DMS 273 (cell line): ENCODE data around the gene ZNF345.

Experiments used
- DNase-seq: peaks from one replicate; lab custom pipeline; 2025; ENCODE audit not compliant: unreplicated experiment; lab: John Stamatoyannopoulos, UW

Gene ZNF345

DNA sequence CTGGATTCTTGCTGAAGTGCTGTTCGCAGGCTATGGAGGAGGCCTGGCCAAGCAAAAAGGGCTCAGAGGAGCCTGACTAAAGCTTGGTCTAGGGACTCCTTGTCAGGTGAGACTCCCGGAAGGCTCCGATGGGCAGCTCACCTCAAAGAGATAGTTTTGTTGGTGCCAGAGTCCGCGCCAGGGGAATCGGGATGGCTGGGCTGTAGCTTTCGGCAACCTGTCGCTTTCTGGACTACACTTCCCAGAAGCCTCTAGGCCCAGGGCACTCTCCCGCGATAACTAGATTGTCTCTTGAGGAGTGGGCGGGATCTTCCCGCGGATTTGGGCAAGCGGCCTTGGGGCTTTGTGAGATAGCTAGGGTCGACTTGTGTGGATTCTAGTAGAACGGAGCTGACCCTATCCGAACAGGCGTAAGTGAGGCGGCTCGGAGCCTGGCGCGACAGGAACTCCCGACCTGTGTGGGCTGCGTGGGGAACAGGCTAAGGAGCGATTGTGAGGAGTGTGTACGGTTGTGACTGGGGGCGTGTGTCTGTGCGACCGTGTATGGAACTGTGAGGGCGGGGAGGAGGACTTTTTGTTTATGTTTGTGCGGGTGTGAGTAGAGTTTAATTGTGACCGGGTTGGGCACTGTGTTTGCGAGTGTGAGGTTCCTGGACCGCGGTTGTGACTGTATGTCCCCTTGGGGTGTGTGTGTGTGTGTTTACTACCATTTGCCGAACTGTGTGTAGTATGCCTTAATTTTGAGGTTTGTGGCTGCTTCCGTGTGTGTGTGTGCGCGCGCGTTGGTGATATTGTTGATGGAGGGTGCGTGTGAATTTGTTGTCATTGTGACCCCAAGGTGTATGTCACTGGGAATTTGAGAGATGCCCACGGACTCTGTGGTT is at the start of gene ZNF345:
Gene ZNF345, plus strand, starts transcription at position 318 of the 884 bp plus-strand sequence. CDS start 25,955 bp downstream, outside the sequence.
- DNase-seq, result peak; percentile 98

DNA sequence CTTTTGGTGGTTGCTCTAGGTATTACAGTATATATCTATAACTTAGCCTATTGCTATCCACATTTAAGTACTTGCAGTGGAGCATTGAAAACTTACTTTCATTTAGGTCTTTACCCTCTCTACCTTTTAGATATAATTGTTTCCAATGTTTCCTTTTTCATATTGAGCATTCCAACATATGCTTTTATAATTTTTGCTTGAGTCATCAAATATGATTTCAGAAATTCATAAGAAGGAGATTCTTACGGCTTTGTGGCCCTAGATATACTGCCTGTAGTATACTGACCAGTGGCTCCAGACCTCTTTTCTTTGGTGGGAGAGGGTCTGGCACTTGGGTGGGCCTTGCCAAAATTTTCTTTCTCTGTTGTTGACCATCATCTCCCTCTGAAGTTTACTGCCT is 45.3 kb upstream of the ZNF345 start:
- DNase-seq, result no peak

DNA sequence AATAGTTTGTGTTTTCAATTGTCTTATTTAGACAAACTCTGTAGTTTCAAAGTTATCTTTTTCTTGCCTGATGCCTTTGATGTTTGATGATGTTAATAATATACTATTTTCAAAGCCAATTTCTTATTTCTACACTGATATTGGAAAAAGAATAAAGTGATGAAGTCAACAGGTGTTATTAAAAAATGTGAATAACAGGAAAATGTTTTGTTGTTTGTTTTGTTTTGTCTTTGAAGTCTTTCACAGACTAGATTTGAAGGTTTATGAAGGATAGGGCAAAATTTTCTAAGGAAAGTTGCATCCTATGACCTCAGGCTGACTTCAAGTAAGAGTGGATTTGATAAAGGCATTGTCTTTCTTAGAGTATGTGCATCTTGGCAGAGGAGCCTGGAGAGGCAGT is 43.6 kb upstream of the ZNF345 start:
- DNase-seq, result no peak

DNA sequence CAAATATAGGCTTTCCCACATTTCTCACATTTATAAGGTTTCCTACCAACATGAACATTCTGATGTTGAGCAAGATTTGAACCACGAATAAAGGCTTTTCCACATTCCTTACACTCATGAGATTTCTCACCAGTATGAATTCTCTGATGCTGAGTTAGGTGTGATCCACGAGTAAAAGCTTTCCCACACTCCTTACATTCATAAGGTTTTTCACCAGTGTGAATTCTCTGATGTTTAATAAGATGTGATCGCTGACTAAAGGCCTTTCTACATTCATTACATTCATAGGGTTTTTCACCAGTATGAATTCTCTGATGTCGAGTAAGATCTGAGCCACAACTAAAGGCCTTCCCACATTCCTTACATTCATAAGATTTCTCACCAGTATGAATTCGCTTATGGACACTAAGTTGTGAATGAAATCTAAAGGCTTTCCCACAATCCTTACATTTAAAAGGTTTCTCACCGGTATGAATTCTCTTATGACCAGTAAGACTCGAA is 31.5 kb upstream of the ZNF345 start:
- DNase-seq, result peak; percentile 13

DNA sequence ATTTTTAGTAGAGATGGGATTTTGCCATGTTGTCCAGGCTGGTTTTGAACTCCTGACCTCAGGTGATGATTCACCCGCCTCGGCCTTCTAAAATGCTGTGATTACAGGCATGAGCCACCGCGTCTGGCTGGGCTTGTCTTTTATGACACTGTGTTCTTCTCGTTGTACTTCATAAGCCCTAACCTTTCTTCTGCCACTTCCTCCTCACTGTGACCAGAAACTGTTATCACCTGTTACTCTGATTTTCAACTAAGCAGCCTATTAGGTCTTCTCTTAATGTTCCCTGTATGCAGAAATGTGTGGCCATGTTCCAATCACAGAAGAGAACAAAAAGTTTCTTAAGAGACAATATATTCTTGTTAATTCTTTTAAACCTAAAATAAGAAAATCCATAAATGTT is 28.9 kb upstream of the ZNF345 start:
- DNase-seq, result no peak

DNA sequence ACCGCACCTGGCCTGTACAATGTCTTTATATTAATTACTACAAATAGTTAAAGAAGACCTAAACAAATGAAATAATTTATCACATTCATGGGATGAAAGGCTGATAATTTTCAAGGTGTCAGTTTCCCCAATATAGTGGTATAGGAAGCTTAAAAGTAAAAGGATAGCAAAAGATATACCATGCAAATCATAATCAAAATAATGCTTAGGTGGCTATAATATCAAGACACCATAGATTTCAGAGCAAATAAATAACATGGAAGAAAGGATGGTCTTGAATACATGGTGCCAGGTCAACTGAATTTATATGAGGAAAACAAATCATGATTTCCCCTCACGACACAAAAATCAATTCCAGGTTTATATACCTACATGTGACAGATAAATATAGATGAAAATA is 17.2 kb upstream of the ZNF345 start:
- no peak for DNase-seq

DNA sequence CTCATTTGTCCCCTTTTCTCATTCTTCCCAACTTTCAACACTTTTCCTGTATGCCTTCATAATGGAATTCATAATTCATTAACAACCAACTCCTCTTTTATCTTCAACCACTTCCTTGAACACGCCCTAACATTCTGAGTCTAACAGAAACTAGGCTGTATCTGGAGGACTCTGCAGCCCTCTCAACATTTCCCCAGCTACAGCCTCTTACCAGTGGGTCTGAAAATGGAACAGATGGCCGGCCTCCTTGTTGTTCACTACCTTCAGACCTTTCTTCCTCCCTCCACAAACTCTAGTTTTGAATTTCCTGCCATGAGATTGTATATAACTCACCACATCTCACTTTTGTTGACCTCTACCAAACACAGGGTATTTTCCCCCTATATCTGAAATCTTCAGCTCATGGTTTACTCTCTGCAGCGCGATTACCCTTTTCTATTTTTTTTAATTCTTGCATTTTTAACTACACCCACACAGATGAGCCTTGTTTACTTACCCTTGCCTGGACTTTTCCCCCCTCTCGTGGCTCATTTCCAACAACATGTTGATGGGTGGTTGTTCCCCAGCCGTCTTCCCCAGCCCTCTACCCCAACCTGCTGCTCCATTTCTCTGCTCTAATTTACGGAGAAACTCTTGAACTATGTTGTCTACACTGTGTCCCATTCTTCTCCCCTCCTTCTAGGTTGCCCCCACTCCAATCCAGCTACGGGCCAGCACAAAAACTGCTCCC is 13.3 kb upstream of the ZNF345 start:
- DNase-seq, result peak; percentile 84

DNA sequence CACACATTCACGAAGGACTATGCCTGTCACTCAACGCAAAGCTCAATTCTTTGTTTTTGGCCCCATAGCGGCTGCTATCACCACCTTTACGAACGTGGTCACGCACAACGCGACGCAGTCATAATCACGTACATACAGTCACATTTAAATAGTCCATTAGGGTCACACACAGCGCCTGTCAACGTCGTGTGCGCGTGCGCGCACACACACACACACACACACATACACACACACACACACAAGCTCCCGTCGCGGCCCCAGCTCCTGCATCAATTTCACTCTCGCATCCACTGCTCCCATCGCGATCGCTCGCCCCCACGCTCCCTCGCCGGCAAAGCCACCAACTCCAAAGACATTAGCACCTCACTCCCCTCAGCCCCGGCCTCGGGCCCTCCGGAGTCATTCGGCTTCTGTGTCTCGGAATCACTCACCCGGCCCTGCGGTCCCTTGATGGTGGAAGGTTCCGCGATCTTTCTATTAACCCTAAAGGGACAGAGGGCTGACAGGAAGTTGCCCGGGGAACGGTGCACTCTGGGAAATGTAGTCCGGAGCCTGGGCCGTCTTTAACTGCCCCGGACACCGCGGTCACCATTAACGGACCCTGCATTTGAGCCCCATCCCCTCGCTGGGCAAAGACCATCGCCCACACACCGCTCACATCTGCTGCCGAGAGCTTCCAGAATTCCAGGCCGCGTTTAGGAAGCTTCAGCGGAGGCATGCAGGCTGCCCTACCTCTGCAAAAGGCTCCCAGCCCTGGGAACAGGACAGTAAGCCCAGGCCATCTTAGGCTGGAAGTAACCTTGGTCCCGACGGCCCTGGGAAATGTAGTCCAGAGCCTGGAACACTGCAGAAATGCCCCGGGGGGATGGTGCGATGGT is 12.5 kb upstream of the ZNF345 start, which contains the start of gene ZNF790:
Gene ZNF790, minus strand, starts transcription at position 482 of the 878 bp plus-strand sequence. CDS start 12,768 bp downstream, outside the sequence.
- peak; percentile 95 for DNase-seq

DNA sequence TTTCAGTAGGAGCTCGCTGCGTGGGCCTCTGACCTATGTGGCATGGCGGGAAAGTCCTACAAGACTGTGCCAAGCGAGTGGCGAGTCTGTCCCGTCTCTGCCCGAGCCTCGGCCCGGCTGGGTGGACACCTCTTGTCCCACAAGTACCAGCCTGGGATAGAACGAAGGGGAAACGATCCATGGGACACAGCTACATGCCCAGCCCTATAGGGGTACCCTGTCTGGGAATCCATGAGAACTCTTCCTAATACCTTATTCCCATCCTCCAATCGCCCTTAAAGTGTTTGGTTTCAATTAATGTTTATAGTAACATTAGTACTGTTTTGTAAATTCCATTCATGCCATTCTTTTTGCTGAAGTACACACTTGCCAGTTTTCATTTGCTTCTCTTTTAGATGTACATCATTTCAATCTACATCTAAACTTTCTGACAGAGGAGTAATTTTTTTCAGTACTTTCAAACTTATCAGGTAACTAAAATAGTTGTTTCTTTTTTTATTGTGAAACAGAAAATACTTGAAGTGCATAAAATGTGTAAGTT is 11.8 kb upstream of the ZNF345 start:
- DNase-seq, result no peak

DNA sequence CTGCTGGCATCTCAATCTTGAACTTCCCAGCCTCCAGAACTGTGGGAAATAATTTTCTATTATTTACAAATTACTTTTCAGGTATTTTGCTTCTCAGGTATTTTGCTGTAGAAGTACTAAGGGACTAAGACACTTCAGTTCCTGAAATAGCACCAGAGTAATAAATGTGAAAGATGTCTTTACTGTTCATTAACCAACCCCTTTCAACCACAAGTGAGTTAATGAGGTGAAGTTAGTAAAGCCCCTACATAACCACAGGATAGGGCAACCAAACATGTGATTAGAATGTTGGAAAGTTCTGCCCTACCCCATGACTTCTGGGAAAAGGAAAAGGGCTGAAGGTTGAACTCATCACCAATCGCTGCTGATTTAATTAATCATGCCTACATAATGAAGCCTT is 2.7 kb upstream of the ZNF345 start:
- DNase-seq, result no peak

DNA sequence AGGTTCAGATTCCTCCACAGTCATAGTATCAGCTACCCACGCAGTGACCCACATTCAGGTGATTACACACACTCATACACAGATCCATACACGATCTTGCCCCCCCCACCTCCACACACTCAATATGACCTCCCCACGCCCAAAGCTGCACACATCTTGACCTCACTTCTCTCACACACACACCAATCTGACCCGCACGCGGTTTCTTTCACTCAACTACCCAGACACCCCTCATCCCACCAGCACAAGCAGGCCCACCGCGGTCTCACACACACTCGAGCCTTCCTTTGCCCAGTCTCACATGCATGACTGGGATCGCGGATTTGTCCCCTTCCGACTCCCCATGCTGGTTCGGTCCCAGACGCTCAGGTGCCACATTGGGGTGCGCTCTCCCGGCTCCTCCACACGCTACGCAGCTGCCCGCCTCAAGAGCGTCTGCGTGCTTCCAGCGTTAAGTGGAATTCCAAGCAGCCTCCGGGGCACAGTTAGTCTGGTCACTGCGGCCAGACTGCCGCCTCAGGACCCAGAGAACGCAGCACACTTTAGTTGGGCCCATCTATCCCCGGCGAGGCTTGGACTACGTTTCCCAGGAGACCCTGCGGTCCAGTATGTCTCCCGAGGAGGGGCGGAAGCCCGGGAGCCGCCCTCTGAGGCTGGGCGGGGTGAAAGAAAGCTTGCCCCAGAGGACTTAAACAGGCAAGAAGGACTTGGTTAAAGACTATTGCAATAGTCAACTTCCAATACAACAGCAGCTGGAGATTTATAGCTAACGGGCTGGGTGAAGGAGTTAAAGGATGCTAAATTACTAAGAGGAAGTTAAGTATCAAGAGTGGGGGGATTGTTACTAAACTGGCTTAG is 746 bp upstream of the ZNF345 start:
- peak; percentile 96 for DNase-seq

DNA sequence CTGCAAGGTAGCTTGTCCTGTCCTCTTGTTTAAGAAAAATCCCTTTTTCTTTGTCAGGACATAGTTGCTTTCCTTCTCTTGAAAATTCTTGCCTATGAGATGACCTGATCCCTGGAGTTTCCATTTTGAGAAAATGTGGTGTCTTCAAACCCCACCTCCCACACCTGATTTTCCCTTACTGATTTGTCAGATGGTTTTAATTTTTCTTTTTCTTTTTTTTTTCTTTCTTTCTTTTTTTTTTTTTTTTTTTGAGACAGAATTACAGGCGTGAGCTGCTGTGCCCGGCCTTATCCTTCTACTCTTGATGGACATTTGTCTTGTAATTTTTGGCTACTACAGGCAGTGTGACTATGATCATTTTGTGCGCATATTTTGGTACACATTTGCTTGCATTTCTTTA is 1.2 kb downstream of the ZNF345 start:
- DNase-seq, result no peak

DNA sequence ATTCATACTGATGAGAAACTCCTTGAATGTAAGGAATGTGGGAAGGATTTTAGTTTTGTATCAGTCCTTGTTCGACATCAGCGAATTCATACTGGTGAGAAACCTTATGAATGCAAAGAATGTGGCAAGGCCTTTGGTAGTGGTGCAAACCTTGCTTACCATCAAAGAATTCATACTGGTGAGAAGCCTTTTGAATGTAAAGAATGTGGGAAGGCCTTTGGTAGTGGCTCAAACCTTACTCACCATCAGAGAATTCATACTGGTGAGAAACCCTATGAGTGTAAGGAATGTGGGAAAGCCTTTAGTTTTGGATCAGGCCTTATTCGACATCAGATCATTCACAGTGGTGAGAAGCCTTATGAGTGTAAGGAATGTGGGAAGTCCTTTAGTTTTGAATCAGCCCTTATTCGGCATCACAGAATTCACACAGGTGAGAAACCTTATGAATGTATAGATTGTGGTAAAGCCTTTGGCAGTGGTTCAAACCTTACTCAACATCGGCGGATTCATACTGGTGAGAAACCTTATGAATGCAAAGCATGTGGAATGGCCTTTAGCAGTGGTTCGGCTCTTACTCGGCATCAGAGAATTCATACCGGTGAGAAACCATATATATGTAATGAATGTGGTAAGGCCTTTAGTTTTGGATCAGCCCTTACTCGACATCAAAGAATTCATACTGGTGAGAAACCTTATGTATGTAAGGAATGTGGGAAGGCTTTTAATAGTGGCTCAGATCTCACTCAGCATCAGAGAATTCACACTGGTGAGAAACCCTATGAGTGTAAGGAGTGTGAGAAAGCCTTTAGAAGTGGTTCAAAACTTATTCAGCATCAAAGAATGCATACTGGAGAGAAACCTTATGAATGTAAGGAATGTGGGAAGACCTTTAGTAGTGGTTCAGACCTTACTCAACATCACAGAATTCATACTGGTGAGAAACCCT is 26.6 kb downstream of the ZNF345 start:
- DNase-seq, result no peak

DNA sequence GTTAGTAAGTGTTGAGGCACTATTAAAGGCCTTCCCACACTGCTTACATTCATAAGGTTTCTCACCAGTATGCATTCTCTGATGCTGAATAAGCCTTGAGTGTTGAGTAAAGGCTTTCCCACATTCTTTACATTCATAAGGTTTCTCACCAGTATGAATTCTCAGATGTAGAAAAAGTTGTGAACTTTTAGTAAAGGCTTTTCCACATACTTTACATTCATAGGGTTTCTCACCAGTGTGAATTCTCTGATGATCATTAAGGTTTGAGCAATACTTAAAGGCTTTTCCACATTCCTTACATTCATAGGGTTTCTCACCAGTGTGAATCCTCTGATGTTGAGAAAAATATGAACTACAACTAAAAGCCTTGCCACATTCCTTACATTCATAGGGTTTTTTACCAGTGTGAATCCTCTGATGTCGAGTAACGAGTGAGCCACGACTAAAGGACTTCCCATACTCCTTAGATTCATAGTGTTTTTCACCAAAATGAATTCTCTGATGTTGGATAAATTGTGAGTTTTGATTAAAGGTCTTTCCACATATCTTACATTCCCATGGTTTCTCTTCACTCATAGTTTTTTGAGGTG is 41.2 kb downstream of the ZNF345 start:
- DNase-seq, result no peak

DNA sequence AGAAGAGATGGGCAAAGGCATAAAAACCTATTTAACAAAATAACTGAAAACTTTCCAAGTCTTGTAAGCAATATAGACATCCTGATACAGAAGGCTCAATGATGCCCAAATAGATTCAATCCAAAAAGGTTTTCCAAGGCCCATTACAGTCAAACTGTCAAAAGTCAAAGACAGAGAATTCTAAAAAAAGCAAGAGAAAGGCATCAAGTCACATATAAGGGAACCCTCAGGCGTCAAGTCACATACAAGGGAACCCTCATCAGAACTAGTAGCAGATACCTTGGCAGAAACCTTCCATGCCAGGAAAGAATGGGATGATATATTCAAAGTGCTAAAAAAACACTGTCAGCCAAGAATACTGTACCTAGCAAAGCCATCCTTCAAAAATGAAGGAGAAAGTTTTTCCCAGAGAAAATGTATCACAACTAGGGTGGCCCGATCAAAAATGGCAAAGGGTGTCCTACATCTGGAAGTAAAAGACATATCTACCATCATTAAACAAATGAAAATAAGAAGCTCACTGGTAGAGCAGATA is 44.2 kb downstream of the ZNF345 start:
- no peak for DNase-seq

DNA sequence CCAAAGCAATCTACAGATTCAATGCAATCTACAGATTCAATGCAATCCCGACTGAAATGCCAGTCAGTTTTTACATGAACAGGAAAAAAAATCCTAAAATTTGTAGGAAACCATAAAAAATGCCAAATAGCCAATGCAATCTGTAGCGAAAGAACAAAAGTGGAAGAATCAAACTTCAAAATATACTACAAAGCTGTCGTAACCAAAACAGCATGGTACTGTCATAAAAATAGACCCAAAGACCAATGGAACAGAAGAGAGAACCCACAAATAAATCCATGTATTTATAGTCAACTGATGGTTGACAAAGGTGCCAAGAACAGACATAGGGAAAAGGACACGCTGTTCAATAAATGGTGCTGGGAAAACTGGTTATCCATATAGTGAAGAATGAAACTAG is 47.7 kb downstream of the ZNF345 start:
- DNase-seq, result no peak

DNA sequence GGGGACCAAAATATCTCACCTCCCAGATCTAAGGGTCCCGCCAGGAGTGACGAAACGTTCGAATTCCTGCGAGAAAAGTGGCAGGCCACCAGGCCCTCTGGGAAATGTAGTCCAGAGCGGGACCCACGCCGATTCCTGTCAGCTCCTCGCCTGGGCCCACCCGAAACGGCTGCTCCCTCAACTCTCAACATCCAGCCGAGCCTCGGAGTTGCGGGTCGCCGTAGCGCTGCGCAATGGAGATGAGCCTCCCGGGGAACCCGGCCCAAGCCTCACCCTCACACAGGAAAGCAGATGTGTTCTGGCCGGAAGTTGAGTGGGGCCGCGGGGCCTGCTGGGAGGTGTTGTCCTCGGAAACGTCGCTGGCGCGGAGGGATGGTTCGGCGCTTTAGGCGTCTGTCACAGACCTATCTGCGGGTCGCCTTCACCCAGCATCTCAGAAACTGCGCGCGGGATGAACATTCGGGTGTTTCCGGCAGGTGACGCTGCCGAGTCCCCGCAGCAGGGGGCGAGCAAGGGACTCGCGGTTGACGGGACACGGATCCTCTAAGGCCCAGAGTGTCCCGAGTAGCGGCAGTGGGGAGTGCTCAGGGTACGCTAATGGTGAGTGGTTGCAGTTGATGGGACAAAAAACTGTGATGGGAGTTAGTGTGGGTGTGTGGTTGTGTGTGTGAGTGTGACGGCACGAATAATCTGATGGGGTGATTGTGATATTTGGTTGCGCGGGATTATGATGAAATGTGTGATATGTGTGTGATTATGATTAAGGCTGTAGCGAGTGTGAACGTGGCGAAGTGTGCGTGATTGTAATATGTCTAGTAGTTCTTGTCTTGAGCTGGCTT is 65.5 kb downstream of the ZNF345 start, which contains the start of the genes ZNF568 and ZNF829:
Gene ZNF568, plus strand, starts transcription at position 341 of the 839 bp plus-strand sequence. CDS start 6,439 bp downstream, outside the sequence.
Gene ZNF829, minus strand, starts transcription at position 300 of the 839 bp plus-strand sequence. CDS start 1,124 bp downstream, outside the sequence.
- peak; percentile 96 for DNase-seq
